CD4-positive, alpha-beta T cell treated with Interleukin-15 for 1 hour (primary cell): ENCODE results near the gene MAGI2.
"Not testable (repeated sequence)": the region's sequence is repeated elsewhere in the genome, so short reads cannot be mapped to it uniquely, and the experiment has no call there.

Source experiments
- DNase-seq: peaks from one replicate; pipeline ENCODE4 v3.0.0-alpha.2; 2020

MAGI2 gene

DNA sequence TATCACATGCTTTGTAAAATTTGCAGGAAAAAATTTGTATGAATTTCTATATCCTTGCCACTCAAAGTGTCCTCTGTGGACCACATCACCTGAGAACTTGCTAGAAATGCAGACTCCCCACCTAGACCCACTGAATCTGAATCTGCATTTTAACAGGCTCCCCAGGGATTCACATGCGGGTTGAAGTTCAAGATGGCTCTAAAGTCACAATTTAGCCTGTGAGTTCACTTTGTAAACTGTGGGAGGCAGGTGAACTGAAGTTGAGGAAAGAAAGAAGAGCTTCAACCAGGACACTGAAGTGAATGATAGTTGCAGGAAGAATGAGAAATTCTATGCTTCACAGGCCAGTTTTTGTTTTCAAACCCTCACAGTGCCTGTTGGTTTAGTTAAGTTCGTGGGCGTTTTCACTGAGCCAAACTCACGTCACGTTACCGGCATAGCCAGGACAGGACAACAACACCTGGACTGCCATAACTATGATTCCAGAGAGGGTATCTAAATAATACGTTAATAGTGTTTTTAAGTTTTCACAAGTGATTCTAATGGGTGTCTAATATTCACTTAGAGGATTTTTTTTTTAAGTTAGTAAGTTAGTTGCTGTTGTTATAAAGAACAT is 1414.9 kb downstream of the MAGI2 start:
- no peak for DNase-seq

DNA sequence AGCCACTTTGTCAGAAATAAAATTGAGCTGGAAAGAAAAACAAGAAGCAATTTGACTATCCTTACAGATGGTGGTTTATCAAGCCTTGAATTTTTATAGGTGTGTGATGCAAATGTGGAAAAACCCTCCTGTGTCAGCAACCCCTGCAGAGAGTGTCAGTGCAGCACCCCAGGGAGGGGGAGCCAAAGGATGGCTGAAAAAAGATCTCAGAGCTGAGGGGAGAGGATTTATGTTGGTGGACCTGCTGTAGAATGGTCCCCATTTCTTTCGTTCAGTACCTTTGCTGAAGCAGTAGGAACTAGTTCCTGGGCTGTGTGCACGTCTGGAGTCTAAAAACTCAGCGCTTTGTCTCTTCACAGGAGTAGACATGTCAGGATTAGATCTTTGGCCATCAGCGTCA is 1415.9 kb downstream of the MAGI2 start:
- no peak for DNase-seq

DNA sequence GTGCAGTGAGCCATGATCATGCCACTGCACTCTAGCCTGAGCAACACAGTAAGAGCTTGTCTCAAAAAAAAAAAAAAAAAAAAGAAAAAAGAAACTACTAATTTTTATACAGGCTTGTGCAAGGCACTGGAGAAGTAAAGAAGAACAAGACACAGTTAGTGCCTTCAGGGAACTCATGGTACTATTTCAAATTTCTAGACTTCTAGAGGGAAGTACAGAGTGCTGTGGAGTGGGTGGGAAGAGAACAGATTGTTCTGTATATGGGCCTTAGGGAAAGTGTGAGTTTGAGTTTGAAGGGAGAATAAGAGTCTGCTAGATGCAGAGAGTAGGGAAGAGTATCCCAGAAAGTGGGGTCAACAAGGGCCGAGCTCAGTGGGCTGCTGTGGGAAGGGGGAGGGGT is 1420.1 kb downstream of the MAGI2 start:
- DNase-seq: no peak

DNA sequence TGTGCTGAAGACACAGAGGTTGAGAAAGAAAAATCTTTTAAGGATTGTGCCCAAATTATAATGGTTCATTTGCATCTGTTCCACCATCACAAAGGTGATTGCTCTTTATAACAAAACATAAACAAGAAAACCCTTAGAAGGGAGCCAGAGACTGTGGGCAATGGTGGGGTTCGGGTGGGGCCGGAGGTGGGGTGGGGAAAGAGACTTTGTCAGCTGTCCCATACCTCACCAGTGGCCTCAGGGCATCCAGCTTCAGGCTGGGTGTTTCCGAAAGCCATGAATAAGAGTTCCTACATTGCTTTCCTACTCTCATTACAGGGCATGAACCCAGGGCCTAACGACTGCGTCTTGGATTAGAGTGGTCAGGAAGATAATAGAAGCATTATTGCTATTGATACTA is 1427.0 kb downstream of the MAGI2 start:
- no peak for DNase-seq

DNA sequence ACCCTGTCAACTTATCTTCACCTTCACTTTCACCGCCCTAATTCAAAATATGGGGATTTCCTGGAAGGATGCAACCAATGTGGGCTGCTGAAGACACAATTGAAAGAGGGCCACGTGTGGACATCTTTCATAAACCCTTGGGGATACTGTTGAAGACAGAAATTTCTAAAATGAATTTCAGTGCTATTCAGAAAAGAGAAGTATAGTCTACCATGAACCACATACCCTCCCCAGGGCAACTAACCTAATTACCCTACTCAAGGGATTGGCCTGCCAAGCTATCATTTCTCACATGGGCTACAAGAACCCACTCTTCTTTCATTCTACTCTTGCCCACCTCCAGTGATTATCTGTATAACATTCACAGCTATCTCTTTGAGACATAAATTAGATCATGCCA is 1428.9 kb downstream of the MAGI2 start:
- DNase-seq: no peak

DNA sequence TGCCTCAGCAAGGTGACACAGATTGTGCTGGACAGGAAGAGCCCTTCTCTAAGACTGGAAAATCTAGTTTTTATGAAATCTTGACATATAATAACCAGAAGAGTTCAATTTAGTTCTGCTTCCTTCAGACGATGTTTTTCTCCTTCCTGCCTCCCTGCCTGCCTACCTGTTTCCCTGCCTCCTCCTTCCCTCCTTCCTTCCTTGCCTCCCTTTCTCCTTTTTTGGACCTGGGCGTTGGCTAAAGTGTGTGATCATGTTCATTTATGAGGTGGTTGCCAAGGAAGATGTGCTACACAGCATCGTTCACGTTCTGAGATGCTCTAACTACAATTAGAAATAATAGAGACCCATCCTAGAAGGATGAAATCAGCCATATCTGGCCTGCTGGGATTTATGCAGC is 1430.3 kb downstream of the MAGI2 start:
- DNase-seq: no peak

DNA sequence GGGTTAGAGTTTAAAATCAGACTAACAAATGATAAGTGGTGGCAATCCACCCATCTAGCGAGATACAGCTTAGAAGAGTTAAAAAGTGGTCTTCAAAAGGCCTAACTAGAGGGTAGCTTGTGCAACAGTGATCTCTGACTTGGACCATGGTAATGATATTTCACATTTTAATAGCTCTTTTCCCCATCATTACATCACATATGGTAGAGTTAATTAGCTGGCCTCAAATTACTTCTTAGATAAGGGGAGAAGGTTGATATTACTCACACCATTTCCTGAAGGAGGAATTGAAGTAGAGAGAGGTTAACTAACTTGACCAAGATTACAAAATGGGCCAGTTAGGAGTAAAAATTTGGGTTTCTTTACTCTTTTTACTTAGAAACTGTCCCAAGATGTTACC is 1431.3 kb downstream of the MAGI2 start:
- DNase-seq: no peak

DNA sequence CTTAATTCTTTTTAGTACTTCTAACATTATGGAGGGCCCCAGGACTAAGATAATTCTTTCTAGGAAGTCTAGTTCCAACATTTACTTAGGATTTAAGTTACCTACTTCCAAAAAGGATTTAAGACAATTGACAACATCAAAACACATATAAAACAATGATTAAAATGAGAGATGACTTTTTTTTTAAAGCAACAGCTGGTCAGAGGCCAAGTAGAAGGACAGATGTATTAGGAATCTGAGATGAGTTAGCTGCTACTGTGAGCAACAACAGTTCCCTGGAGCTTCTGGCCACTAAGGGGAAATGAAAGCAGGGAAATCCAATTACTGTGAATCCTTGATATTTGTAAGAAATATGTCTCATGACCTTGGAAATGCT is 1432.6 kb downstream of the MAGI2 start:
- no peak for DNase-seq

DNA sequence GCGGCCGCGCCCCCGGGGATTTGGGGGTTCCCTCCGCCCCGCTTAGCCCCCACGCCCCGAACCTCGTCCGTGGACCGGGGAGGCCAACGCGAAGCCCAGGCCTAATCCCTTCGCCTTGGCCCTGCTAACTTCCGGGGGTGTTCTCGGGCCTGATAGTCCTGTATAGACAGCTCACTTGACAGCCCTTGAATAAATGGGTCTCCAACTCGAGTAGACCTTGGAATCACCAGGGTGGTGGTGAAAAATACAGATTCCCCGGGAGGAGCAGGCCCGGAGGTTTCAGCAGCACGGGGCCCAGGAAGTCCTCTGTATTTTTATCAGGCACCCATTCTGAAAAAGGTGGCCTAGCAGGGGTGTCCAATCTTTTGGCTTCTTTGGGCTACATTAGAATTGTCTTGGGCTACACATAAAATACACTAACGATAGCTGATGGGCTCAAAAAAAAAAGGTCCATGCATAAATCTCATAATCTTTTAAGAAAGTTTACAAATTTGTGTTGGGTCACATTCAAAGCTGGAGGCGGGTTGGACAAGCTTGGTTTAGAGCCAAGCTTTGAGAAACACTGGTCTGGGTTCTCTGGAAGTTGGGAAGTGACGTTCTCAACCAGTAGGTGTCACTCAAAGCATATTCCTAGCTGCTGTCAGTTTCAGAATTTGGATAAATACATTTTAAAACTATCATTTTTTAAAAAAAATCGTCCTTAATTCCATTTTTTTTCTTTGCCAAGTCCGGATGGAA is 1433.2 kb downstream of the MAGI2 start:
- DNase-seq: peak; percentile 27

DNA sequence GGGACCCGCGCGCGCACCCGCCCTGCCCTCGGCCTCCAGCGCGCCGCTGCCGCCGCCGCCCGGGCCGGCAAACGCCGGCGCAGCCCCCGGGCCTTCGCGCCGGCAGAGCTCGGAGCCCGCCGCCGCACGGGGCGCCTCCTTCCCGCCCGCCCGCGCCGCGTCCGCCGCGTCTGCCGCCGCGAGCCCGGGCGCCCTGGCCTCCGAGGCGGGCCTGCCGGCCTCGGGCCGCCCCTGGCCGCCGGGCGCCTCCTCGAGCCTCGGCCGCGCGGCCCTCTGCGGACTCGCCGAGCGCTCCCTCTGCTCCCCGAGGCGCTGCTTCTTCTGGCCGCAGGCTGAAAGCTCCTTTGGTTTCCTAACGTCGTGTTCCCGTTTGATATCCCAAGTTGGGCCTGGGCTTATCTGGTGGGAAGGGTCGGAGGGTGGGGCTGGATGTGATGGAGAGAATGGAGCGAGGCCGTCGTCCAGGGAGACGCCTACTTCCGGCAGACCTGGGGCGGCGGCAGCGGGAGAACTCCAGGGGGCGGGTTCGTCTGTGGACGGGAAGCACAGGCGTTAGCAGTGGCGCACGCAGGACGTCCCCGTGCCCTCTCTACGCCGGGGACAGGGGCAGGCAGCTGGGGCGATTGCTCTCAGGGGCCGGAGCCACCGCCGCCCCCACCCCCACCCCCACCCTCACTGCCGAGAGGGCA is 1433.9 kb downstream of the MAGI2 start:
- peak; percentile 46 for DNase-seq

DNA sequence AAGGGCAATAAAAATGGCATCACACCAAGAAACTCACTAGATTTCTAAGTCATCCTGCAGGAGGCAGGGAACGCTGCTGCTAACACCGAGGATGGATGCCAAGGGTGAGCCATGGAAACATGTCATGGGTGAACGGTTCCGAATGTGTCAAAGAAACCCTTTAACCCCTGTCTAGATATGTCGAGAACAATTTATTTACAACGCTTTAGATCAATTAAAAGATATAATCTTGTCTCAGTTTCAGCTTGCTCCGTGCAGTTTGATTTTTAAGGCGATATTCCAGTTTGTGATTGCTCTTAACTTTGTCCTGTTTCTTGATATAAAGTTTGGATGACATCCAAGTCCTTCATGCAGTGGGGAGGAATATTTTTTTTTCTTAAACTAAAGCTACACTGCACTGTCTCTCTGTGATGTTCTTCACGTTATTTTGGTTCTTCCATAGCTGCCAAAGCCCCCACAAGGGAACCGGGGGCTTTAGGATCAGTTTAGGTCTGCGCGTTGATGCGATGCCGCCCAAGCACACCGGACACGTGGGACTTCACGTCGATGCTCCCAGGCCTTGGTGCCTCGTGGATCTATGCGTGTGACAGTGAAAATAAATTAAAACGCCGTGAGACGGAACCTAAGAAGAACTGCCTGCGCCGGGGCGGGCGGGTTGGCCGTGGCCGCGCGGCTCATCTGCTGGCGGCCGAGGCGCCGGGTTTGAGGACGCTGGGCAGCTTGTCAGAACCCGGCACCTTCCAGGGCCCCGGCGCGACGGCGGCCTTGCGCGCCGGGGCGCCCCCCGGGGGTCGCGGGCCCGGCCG is 1434.6 kb downstream of the MAGI2 start:
- DNase-seq: no peak

DNA sequence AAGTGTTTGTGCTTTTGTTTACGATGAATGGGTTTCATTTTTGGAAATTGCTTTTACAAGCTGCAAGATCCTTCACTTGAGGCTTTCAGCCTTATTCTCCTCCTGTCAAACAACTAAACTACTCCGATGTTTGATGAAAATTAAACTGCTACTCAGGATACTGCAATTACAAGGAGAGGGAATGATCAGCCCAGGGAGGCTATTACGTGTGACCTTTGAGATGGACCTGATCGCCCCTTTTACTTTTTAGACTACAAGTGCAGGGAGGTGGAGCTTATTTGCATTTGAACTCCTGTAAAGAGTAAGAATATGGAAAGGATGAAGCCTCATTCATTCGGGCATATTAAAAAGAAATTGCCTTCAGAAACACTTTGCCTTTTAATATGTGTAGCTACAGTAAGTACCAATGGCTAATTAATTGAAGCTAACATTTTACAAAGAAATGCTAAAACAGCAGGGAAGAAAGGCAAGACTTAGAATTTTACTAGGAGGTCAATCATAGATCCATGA is 1435.8 kb downstream of the MAGI2 start:
- DNase-seq: no peak

DNA sequence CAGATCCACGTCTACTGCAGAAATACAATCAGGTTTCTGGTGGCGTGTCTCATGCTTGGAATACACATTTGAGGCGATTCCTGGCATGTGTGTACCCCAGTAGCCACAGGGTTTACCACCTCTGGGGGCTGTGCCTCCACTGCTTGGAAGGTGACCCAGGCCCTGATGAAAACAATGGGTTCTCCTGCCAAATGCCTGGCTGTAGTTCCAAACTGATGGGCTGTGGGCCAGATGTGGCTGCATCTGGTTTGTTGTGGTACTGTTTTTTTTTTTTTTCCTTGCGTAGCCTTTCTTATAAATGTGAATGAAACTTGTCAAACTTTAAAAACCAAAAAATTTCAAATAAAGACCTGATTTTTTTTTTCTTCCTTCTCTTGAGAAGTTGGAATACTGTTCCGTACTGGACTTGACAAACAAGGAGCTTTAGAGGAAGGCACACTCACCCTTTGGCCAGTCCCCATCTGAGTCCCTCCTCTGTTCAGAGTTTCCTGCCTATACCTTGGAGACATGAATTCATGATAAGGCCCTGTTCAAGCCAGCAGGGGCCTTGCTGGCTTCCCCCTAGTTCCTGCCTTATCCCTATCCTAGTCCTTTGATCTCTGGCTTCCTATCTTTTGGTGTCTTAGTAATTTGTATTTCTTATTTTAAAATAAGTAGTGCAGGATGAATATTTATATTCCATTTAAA is 1437.8 kb downstream of the MAGI2 start:
- DNase-seq: no peak

DNA sequence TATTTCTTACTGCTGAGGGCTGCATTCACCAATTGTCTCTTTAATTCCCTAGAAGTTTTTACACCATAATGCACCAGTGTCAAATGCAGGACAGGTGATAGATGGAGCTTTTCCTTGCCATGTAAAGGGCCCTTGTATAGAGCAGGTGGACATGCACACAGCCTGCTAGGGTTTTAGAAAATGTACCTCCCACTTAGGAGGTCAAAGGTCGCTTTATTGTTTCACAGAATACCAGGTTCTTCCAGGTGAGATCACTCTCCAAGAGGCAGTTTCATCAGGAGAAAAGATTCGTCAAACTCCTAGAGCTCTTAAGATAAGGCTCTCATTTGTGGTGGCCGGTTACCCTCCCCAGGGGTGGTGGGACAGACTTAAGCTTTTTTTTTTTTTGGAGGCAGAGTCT is 1439.1 kb downstream of the MAGI2 start:
- no peak for DNase-seq

DNA sequence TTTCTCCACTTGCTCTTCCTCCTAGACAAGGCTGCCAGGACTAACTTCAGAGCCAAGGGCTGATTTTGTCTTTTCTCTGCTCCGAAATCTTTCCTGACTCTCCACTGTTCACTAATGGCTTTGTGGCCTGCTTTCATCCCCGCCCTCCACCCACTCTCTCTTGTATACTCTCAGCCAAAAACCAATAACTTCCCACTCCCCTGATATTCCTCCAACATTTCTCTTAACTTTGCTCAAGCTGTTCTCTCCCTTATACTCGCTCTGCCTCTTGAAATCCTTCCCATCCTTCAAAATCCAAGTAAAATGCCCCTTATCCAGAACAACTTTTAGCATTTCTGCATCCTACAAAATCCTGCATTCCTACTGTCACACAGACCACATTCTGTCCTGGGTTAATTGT is 1440.1 kb downstream of the MAGI2 start:
- DNase-seq: no peak

DNA sequence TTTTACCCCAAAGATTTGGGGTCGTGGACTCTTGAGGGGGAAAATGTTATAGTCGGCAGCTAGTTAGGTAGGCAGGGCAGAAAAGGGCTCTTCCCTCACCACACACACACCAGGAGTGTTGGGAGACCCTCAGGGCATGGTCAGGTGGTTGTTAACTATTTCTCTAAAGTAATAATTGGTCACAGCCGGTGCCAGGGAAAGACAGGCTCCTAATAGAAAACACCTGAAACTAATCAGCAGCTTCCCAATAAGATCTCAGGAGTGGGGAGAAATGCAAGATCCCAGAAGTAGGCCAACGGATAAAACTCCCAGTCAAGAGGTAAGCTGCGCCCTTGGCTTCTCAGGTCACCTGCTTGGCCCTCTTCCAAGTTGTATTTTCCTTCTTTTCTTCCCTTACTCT is 1441.8 kb downstream of the MAGI2 start:
- DNase-seq: no peak

DNA sequence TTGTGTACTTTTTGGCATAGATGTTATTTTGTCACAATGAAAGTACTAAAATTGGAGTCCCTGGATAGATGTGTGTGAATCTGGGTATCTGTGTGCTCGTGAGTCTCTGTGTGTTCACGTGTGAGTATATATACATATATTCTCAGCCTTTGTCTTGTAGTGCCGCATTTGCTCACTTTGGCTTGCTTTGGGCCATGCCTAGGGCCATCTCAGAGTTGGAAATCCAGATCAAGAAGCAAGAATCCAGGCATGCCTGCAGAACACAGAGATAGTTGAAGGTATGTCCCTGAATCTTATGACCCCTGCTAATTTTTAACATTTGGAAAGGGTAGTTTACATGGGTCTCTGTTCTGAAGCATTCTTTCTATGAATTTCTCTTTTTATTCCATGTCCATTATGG is 1446.2 kb downstream of the MAGI2 start:
- no peak for DNase-seq

DNA sequence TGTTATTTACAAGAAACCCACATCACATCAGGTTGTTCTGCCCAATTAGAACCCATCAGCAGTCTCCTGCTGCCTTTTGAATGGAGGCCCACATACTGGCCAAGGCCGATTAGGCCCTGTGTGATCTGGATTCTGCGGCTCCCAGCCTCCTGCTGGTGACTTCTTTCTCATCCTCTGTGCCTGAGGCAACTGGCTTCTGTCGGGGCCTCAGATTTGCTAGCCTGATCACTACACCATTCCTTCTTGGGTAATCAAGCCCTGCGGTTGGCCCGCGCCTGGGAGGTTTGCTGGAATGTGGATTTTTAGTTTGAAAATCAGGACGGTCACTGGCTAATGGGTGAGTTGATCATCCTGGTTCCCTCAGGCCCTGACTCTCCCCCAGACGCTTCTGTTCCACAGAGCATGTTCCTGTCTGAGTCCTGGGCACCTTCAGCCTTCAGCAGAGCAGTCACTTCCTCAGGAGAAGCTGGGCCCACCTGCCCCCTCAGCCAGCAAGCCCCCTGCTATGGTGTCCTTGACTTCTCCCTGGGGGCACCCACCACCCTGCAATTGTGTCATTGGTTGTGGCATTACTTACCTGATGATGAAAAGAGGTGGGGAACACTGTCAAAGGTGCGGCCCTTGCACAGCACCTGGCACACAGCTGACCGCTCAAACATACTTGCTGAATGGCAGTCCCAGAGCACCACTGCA is 1447.3 kb downstream of the MAGI2 start:
- no peak for DNase-seq

DNA sequence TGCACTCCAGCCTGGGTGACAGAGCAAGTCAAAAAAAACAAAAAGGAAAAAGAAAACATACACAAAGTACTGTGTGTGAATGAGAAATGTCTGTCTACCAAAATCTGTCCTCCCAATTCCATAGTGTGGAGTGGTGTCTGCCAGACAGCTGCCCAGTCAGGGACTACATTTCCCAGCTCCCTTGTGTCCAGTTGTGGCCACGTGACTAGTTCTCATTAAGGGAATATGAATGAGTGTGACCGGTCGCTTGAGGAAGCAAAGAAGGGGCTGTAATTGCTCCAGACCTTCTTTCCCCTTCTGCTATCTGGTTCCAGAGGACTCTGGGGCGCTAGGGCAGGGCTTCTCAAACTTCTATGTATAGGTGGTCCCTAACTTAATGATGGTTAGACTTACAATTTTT is 1450.8 kb downstream of the MAGI2 start:
- DNase-seq: no peak

DNA sequence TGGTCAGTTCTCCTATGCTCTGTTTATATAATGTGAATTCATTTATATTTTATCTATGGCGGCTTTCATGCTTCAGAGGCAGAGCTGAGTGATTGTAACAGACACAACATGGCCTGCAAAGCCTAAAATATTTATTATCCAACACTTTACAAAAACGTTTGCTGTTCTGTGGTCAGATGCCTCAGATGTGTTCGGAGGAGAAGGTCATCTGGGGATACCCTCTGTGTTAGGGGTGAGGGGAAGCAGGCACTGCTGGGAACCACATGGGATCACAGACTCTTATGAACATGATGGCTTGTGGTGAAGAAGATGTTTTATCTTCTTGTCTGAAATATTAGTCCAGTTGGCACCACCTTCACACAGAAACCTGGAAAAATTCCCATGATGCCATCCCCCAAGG is 1451.4 kb downstream of the MAGI2 start:
- no peak for DNase-seq

DNA sequence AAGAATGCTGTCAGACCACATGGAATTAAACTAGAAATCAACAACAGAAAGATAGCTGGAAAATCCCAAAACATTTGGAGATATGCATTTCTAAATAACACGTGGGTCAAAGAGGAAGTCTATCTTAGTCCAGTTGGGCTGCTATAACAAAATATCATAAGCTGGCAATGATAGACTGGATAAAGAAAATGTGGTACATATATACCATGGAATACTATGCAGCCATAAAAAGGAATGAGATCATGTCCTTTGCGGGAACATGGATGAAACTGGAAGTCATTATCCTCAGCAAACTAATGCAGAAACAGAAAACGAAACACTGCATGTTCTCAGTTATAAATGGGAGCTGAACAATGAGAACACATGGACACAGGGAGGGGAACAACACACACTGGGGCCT is 1454.3 kb downstream of the MAGI2 start:
- not testable (repeated sequence) for DNase-seq

DNA sequence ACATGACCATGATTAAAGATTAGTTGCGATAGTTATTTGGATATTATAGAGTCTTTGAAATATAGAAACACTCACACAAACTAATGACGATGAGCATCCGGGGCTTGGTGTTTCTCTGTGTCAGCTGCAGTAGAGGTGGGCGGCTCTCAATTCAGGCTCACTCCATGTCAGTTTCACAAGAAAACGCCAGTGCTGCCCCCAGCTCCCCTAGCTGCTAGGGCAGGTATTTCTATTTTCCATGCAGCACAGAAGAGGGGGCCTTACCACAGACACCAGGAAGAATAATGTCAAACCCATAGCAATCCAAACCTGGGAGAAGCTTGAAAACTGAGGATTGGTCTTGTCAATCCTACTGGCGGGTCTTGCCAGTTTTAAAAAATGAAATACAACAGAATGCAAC is 1457.8 kb downstream of the MAGI2 start:
- DNase-seq: no peak
